A673 (cell line): ENCODE results near the gene HYAL3. TPM values are rescaled to one million over a fixed set of nuclear protein-coding genes. Genes with fewer than 3 reads are reported as not detected.

Experiments used
- BruUV-seq: library from RNA; stranded (reverse); fragments of 400-500 nt; replicated peaks from 2 replicates; lab custom pipeline; 2021; lab: Mats Ljungman, UMichigan
- CTCF ChIA-PET: fragments of 300-600 bp; sonication (Branson Sonifier 250); formaldehyde crosslinking; loops from one replicate; lab custom pipeline; 2022; ENCODE audit warnings: antibody characterized with exemption; lab: Charles Lee
- POLR2A ChIA-PET: fragments of 300-600 bp; sonication (Branson Sonifier 250); formaldehyde crosslinking; loops from one replicate; lab custom pipeline; 2022; ENCODE audit warnings: antibody characterized with exemption; ENCODE audit not compliant: low non-redundant PET; lab: Charles Lee
- DNase-seq: peaks from one replicate; pipeline ENCODE4 v3.0.0-alpha.2; 2015; ENCODE audit warnings: low spot score
- H3K27ac ChIP-seq: fragments of 200-600 bp; sonication (generic); 2 replicates; pipeline ENCODE4 v1.5.1; 2016; ENCODE audit warnings: mixed run types, low read depth, mild to moderate bottlenecking, mixed read lengths, antibody characterized with exemption, low read length; ENCODE audit not compliant: poor library complexity, severe bottlenecking
- H3K27me3 ChIP-seq: fragments of 200-600 bp; sonication (generic); replicated peaks from 2 replicates; pipeline ENCODE4 v1.6.1; 2017; ENCODE audit warnings: mixed run types, low read depth, mild to moderate bottlenecking, mixed read lengths, antibody characterized with exemption, low read length; ENCODE audit not compliant: insufficient read depth, poor library complexity
- H3K36me3 ChIP-seq: fragments of 200-600 bp; sonication (generic); 2 replicates; pipeline ENCODE4 v1.6.1; 2016; ENCODE audit warnings: mixed run types, mild to moderate bottlenecking, mixed read lengths, antibody characterized with exemption, low read length; ENCODE audit not compliant: insufficient read depth, poor library complexity, severe bottlenecking
- H3K4me1 ChIP-seq: fragments of 200-600 bp; sonication (generic); 2 replicates; pipeline ENCODE4 v1.6.1; 2017; ENCODE audit warnings: mixed run types, mild to moderate bottlenecking, mixed read lengths, antibody characterized with exemption, low read length; ENCODE audit not compliant: insufficient read depth, poor library complexity, severe bottlenecking
- H3K4me3 ChIP-seq: fragments of 200-600 bp; sonication (generic); 2 replicates; pipeline ENCODE4 v1.5.1; 2016; ENCODE audit warnings: low read depth, mixed run types, mild to moderate bottlenecking, mixed read lengths, low read length; ENCODE audit not compliant: poor library complexity, severe bottlenecking
- H3K9me3 ChIP-seq: fragments of 200-600 bp; sonication (generic); 2 replicates; pipeline ENCODE4 v1.6.1; 2016; ENCODE audit warnings: mixed run types, low read depth, mild to moderate bottlenecking, mixed read lengths, antibody characterized with exemption, low read length; ENCODE audit not compliant: poor library complexity, severe bottlenecking
- EZH2 ChIP-seq: fragments of 200-600 bp; sonication (generic); IDR thresholded peaks from 2 replicates; pipeline ENCODE4 v1.6.1; 2017; ENCODE audit warnings: borderline replicate concordance, low read depth, mild to moderate bottlenecking, mixed read lengths, antibody characterized with exemption, low read length; ENCODE audit not compliant: poor library complexity, severe bottlenecking
- intact Hi-C: fragments of 100-400 bp; cut with micrococcal nuclease; formaldehyde crosslinking; loops from one replicate; pipeline ENCODE4 v1.10.0; 2022; ENCODE audit not compliant: unreplicated experiment
- total RNA-seq: library from RNA; stranded (reverse); gene quantifications from 2 replicates; pipeline ENCODE4 v1.2.3, GENCODE V29; 2021
- TF ChIP-seq, protein P1 (sequence below): fragments of 300-800, 200-600 bp; sonication (generic); conservative IDR thresholded peaks from 2 replicates; pipeline ENCODE4 v1.5.1; 2017; ENCODE audit warnings: low read depth, mild to moderate bottlenecking, antibody characterized with exemption, low read length, moderate library complexity, mixed read lengths

HYAL3 gene
- total RNA-seq, 1 experiment from 2014 or later, result 3.0 TPM

DNA sequence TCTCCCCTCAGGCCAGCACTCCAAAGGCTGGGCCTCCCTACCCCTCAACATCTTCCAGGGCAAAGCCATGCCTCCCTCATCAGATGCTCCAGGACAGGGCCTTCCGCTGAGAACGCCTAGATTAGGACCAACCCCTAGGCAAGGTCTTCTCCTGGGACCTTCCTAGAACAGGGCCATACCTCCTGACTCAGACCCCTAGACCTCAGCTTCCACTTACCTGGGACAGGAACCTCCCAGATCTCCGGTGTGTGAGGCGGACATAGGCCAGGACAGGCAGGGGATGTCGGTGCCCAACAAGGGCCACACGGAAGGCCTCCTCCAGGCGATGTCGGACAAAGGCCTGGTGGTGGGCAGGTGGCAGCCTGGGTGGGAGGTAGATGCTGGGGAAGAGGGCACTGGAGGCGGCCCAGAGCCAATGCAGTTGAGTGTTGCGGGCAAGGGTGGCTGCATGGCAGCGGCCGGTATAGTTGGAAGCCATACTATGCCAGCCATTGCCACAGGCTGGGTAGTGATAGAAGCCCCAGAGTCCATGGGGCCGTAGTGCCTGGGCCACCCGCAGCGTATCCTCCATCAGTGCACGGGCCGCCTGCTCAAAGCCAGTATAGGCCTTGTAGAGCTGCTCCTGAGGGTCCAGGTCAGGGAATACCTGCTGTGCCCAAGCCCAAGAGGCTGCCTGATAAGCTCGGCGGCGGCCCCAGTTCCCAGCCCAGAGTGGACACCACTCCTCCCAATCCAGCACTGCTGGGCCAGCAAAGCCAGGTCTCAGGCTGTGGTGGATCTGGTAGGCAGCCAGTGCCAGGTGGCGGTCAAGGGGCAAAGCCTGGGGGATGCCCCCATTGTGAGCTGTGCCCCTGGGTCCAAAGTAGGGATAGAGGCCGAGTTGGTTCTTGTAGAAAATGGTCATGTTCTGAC, 4.5 kb downstream of the HYAL3 start:
- no peak for DNase-seq
- no peak for TF ChIP-seq EZH2
- TF ChIP-seq, protein P1, sequence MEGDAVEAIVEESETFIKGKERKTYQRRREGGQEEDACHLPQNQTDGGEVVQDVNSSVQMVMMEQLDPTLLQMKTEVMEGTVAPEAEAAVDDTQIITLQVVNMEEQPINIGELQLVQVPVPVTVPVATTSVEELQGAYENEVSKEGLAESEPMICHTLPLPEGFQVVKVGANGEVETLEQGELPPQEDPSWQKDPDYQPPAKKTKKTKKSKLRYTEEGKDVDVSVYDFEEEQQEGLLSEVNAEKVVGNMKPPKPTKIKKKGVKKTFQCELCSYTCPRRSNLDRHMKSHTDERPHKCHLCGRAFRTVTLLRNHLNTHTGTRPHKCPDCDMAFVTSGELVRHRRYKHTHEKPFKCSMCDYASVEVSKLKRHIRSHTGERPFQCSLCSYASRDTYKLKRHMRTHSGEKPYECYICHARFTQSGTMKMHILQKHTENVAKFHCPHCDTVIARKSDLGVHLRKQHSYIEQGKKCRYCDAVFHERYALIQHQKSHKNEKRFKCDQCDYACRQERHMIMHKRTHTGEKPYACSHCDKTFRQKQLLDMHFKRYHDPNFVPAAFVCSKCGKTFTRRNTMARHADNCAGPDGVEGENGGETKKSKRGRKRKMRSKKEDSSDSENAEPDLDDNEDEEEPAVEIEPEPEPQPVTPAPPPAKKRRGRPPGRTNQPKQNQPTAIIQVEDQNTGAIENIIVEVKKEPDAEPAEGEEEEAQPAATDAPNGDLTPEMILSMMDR, result no peak
- no TSS peak for BruUV-seq
- Histone ChIP-seq H3K27ac (no peak overlapping the region), H3K4me1 (peaks cover 2% of the 10 kb centered on the region), H3K4me3 (no peak overlapping the region), H3K36me3 (peaks cover 4% of the 10 kb centered on the region), H3K27me3 (no peaks in the 10 kb centered on the region), H3K9me3 (no peaks in the 10 kb centered on the region)
- ChIA-PET CTCF (no interaction called here), POLR2A (no interaction called here)
- intact Hi-C loops, result no loop called here

DNA sequence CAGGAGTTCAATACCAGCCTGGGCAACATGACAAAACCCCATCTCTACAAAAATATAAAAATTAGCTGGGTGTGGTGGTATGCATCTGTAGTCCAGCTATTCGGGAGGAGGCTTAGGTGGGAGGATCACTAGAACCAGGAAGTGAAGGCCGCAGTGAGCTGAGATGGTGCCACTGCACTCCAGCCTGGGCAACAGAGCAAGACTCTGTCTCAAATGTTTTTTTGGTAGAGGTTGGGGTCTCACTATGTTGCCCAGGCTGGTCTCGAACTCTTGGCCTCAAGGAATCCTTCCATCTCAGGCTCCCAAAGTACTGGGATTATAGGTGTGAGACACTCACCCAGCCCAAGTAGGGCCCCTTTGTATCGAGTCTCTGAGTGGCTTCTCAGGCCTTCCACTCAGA, 5.1 kb downstream of the HYAL3 start:
- Histone ChIP-seq H3K27me3 (no peaks in the 10 kb centered on the region), H3K36me3 (peaks cover 8% of the 10 kb centered on the region), H3K4me3 (no peak overlapping the region), H3K9me3 (no peaks in the 10 kb centered on the region), H3K4me1 (no peaks in the 10 kb centered on the region), H3K27ac (no peak overlapping the region)
- POLR2A ChIA-PET, result no interaction called here
- TF ChIP-seq, protein P1, result no peak
- no peak for TF ChIP-seq EZH2
- CTCF ChIA-PET, result no interaction called here
- intact Hi-C loops, result no loop called here
- DNase-seq, result no peak
- BruUV-seq, result no TSS peak

DNA sequence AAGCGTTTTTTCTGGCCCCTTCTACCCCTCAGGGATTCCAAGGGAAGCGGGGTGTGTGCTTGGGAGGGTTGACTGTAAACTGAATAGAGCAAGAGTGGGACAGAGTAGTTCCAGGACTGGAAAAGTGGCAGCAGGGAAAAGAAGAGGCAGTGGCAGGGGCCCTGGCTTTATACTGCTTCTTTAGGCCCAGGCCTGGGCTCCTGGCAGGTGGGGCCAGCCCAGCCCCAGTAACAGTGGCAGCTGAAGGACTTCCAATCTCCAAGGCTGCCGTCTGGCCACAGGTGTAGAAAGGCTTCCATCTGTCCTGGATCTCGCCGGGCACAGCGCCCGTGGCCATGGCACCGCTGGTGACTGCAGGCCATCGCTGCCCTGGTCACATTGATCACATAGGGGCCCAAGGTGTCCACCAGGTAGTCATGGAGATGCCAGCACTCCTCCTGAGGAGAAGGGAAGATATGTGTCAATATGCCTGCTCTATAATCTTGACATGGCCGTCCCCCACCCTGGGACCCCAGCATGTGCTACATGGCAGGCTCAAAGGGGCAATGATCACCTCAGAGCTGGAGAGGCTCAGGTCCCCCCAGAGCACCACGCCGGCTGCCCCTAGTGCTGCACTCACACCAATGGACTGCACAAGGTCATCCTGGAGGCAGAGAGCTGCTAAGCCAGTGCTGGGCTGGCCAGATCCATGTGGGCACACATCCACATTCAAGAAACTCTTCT, 6.0 kb downstream of the HYAL3 start:
- peak overlapping the region; percentile 59 for H3K27ac ChIP-seq
- no TSS peak for BruUV-seq
- H3K4me3 ChIP-seq, result peak overlapping the region; percentile 77
- no peak for DNase-seq
- intact Hi-C loops, result no loop called here
- POLR2A ChIA-PET, result no interaction called here
- no peak for TF ChIP-seq EZH2
- TF ChIP-seq, protein P1, result no peak
- no peaks in the 10 kb centered on the region for H3K9me3 ChIP-seq
- CTCF ChIA-PET, result no interaction called here
- H3K36me3 ChIP-seq, result peaks cover 11% of the 10 kb centered on the region
- H3K4me1 ChIP-seq, result no peaks in the 10 kb centered on the region
- no peaks in the 10 kb centered on the region for H3K27me3 ChIP-seq
